ENCODE results near the gene FCRLA.
A peak's percentile ranks its signal among the peaks of the same experiment; 100 is the strongest.

FCRLA gene

GRCh38 chr1:161731981-161732718 lies 25.1 kb downstream of the FCRLA start:
- no peak for DNase-seq (ENCODE audit: low read depth in 2 of 2)

GRCh38 chr1:161733526-161733925 lies 26.5 kb downstream of the FCRLA start:
- DNase-seq (ENCODE audit: low read depth in 2 of 2), result no peak

GRCh38 chr1:161735837-161736236 lies 28.8 kb downstream of the FCRLA start:
- no peak for DNase-seq (ENCODE audit: low read depth in 2 of 2)

- no peak for DNase-seq (ENCODE audit: low read depth in 2 of 2)
These were observed 29.4 kb downstream of the FCRLA start for GRCh38 chr1:161736335-161736969.

GRCh38 chr1:161737625-161738024 lies 30.6 kb downstream of the FCRLA start:
- no peak for DNase-seq (ENCODE audit: low read depth in 2 of 2)

- peak; percentile 33 to 57 for DNase-seq (ENCODE audit: low read depth in 2 of 2)
These were observed 31.7 kb downstream of the FCRLA start for GRCh38 chr1:161738627-161739287.

- DNase-seq (ENCODE audit: low read depth in 2 of 2), result no peak
These were observed 33.0 kb downstream of the FCRLA start for GRCh38 chr1:161739865-161740566.

- DNase-seq (ENCODE audit: low read depth in 2 of 2), result no peak
These were observed 33.9 kb downstream of the FCRLA start for GRCh38 chr1:161740921-161741320.

GRCh38 chr1:161743231-161743630 lies 36.2 kb downstream of the FCRLA start:
- no peak for DNase-seq (ENCODE audit: low read depth in 2 of 2)

GRCh38 chr1:161747801-161748200 lies 40.8 kb downstream of the FCRLA start:
- no peak for DNase-seq (ENCODE audit: low read depth in 2 of 2)

- DNase-seq (ENCODE audit: low read depth in 2 of 2), result peak; percentile 66 to 70
These were observed 42.7 kb downstream of the FCRLA start, which contains the start of gene DUSP12 for GRCh38 chr1:161749509-161750407. Gene DUSP12, plus strand, starts transcription at chr1:161749786. Its CDS starts 16 bp downstream, at chr1:161749802.

GRCh38 chr1:161763522-161764098 lies 56.6 kb downstream of the FCRLA start:
- peak in 1 of 2 donors; percentile 9 for DNase-seq (ENCODE audit: low read depth in 2 of 2)
